PC-3 (cell line): Measurements from ENCODE around the gene KIAA1191.

Experiments used
- CTCF ChIP-seq: fragments of 300-600 bp; sonication (generic); conservative IDR thresholded peaks from 2 replicates; pipeline ENCODE4 v1.5.1; 2017; ENCODE audit warnings: antibody characterized with exemption, low read depth, mild to moderate bottlenecking, low read length
- EZH2phosphoT487 ChIP-seq: fragments of 300-600 bp; sonication (generic); IDR thresholded peaks from 2 replicates; pipeline ENCODE4 v1.6.1; 2018; ENCODE audit warnings: mild to moderate bottlenecking, antibody characterized with exemption, low read length, borderline replicate concordance

GRCh38 chr5:176334031-176334770, 27.4 kb downstream of the KIAA1191 start:
- TF ChIP-seq CTCF (no peak), EZH2phosphoT487 (no peak)
